Measurements from ENCODE around the gene HNF4A.
A peak's percentile ranks its signal among the peaks of the same experiment; 100 is the strongest.
"Not testable (repeated sequence)": the region's sequence is repeated elsewhere in the genome, so short reads cannot be mapped to it uniquely, and the experiment has no call there.

Gene HNF4A

GRCh38 chr20:44468044-44468782 is 112.7 kb downstream of the HNF4A start:
- no peak overlapping the region for H3K9ac ChIP-seq
- H3K36me3 ChIP-seq (ENCODE audit: control insufficient read depth, insufficient read depth, low read length) = no peaks in the 10 kb centered on the region
- H3K27me3 ChIP-seq (ENCODE audit: control insufficient read depth, insufficient read depth, low read length) = no peaks in the 10 kb centered on the region
- no peaks in the 10 kb centered on the region for H3K9me3 ChIP-seq (ENCODE audit: control insufficient read depth, low read length)
- peak overlapping the region; percentile 39 for H2AFZ ChIP-seq
- H3K27ac ChIP-seq = no peak overlapping the region
- H3K4me2 ChIP-seq (ENCODE audit: low read length) = no peak overlapping the region
- no peak for TF ChIP-seq CTCF (IDR thresholded peaks at IDR 0.05)
- no peak overlapping the region for H3K4me3 ChIP-seq (ENCODE audit: low read depth, low read length)
- no peaks in the 10 kb centered on the region for H3K79me2 ChIP-seq
- peaks cover 6% of the 10 kb centered on the region for H3K4me1 ChIP-seq

GRCh38 chr20:44470327-44470726 is 114.8 kb downstream of the HNF4A start:
- Histone ChIP-seq H3K9ac (no peak overlapping the region), H3K9me3 (ENCODE audit: control insufficient read depth, low read length) (no peaks in the 10 kb centered on the region), H3K4me1 (peaks cover 3% of the 10 kb centered on the region), H3K36me3 (ENCODE audit: control insufficient read depth, insufficient read depth, low read length) (no peaks in the 10 kb centered on the region), H3K27me3 (ENCODE audit: control insufficient read depth, insufficient read depth, low read length) (no peaks in the 10 kb centered on the region), H3K27ac (no peak overlapping the region), H3K4me3 (ENCODE audit: low read depth, low read length) (no peak overlapping the region), H3K79me2 (no peaks in the 10 kb centered on the region), H2AFZ (no peak overlapping the region), H3K4me2 (ENCODE audit: low read length) (no peak overlapping the region)
- TF ChIP-seq CTCF (IDR thresholded peaks at IDR 0.05) = no peak

GRCh38 chr20:44471481-44471882 is 116.0 kb downstream of the HNF4A start:
- H3K4me2 ChIP-seq (ENCODE audit: low read length) = no peak overlapping the region
- no peaks in the 10 kb centered on the region for H3K27me3 ChIP-seq (ENCODE audit: control insufficient read depth, insufficient read depth, low read length)
- H3K9ac ChIP-seq = no peak overlapping the region
- H3K4me1 ChIP-seq = peaks cover 3% of the 10 kb centered on the region
- TF ChIP-seq CTCF (IDR thresholded peaks at IDR 0.05) = peak; percentile 42
- no peaks in the 10 kb centered on the region for H3K36me3 ChIP-seq (ENCODE audit: control insufficient read depth, insufficient read depth, low read length)
- no peak overlapping the region for H3K27ac ChIP-seq
- no peak overlapping the region for H3K4me3 ChIP-seq (ENCODE audit: low read depth, low read length)
- no peak overlapping the region for H2AFZ ChIP-seq
- H3K79me2 ChIP-seq = no peaks in the 10 kb centered on the region
- no peaks in the 10 kb centered on the region for H3K9me3 ChIP-seq (ENCODE audit: control insufficient read depth, low read length)

- H3K27me3 ChIP-seq (ENCODE audit: control insufficient read depth, insufficient read depth, low read length); H3K36me3 ChIP-seq (ENCODE audit: control insufficient read depth, insufficient read depth, low read length): not testable (repeated sequence)
Measured at GRCh38 chr20:44472283-44472682, 116.8 kb downstream of the HNF4A start.

GRCh38 chr20:44475372-44475693 is 119.8 kb downstream of the HNF4A start:
- no peaks in the 10 kb centered on the region for H3K79me2 ChIP-seq

More at GRCh38 chr20:44472283-44472682, 116.8 kb downstream of the HNF4A start:
- H3K4me2 ChIP-seq (ENCODE audit: low read length); H2AFZ ChIP-seq; H3K79me2 ChIP-seq; H3K4me1 ChIP-seq; H3K27ac ChIP-seq; H3K9ac ChIP-seq; H3K4me3 ChIP-seq (ENCODE audit: low read depth, low read length); H3K9me3 ChIP-seq (ENCODE audit: control insufficient read depth, low read length): not testable (repeated sequence)

More at GRCh38 chr20:44475372-44475693, 119.8 kb downstream of the HNF4A start:
- Histone ChIP-seq H3K27me3 (ENCODE audit: control insufficient read depth, insufficient read depth, low read length) (no peaks in the 10 kb centered on the region), H3K4me2 (ENCODE audit: low read length) (peak overlapping the region; percentile 98), H3K4me1 (peaks cover 3% of the 10 kb centered on the region), H3K9ac (no peak overlapping the region), H3K9me3 (ENCODE audit: control insufficient read depth, low read length) (no peaks in the 10 kb centered on the region), H3K4me3 (ENCODE audit: low read depth, low read length) (peak overlapping the region; percentile 92), H2AFZ (peak overlapping the region; percentile 84), H3K27ac (peak overlapping the region; percentile 83), H3K36me3 (ENCODE audit: control insufficient read depth, insufficient read depth, low read length) (no peaks in the 10 kb centered on the region)
- no peak for TF ChIP-seq CTCF (IDR thresholded peaks at IDR 0.05)
